ENCODE results near the gene RPP25. TPM values are rescaled to one million over a fixed set of nuclear protein-coding genes. Genes with fewer than 3 reads are reported as not detected.

Gene RPP25
- total RNA-seq, 3 donors from 2014 or later (not counting 1 experiment from before 2014, with no cell fraction given) = 0.21 to 0.84 (median 0.50) TPM

GRCh38 chr15:74958908-74959585 lies 2.5 kb upstream of the RPP25 start:
- Mint-ChIP-seq H3K27me3 (ENCODE audit: low read depth in 2 of 2) (peaks cover 52 to 58% of the 10 kb centered on the region in 2 donors), H3K9me3 (no peaks in the 10 kb centered on the region), H3K4me3 (peak overlapping the region; percentile 13), H3K27ac (no peak overlapping the region), H3K4me1 (peaks cover 6 to 22% of the 10 kb centered on the region in 2 donors), H3K36me3 (no peaks in the 10 kb centered on the region)
- Histone ChIP-seq H3K4me3 (ENCODE audit: low read length) (no peak overlapping the region), H3K4me1 (ENCODE audit: control insufficient read depth, insufficient read depth, low read length) (peaks cover 33% of the 10 kb centered on the region), H3K27ac (ENCODE audit: low read length) (no peak overlapping the region), H3K27me3 (ENCODE audit: control insufficient read depth, insufficient read depth, low read length) (peaks cover 30% of the 10 kb centered on the region), H3K36me3 (ENCODE audit: control insufficient read depth, insufficient read depth, low read length) (no peaks in the 10 kb centered on the region), H3K9me3 (ENCODE audit: control insufficient read depth, insufficient read depth, low read length) (no peaks in the 10 kb centered on the region)
- ATAC-seq = no peak
- DNase-seq = no peak
- intact Hi-C loops (cut with micrococcal nuclease) = no loop called here
- no peak for TF ChIP-seq CTCF (IDR thresholded peaks at IDR 0.05)
- WGBS (ENCODE audit: insufficient coverage) = 5% methylated on average over 47 of the region's 47 CpGs

GRCh38 chr15:74958320-74958907 lies 1.8 kb upstream of the RPP25 start:
- Histone ChIP-seq H3K9me3 (ENCODE audit: control insufficient read depth, insufficient read depth, low read length) (no peaks in the 10 kb centered on the region), H3K4me1 (ENCODE audit: control insufficient read depth, insufficient read depth, low read length) (peaks cover 33% of the 10 kb centered on the region), H3K36me3 (ENCODE audit: control insufficient read depth, insufficient read depth, low read length) (no peaks in the 10 kb centered on the region), H3K27me3 (ENCODE audit: control insufficient read depth, insufficient read depth, low read length) (peaks cover 30% of the 10 kb centered on the region), H3K4me3 (ENCODE audit: low read length) (no peak overlapping the region), H3K27ac (ENCODE audit: low read length) (no peak overlapping the region)
- Mint-ChIP-seq H3K9me3 (no peaks in the 10 kb centered on the region), H3K27me3 (ENCODE audit: low read depth in 2 of 2) (peaks cover 52 to 58% of the 10 kb centered on the region in 2 donors), H3K4me1 (peaks cover 6 to 22% of the 10 kb centered on the region in 2 donors), H3K27ac (peak overlapping the region in 1 of 2 donors; percentile 45), H3K36me3 (no peaks in the 10 kb centered on the region), H3K4me3 (no peak overlapping the region)
- 3% methylated on average over 27 of the region's 28 CpGs for WGBS (ENCODE audit: insufficient coverage)
- intact Hi-C loops (cut with micrococcal nuclease) = no loop called here
- ATAC-seq (no peak), DNase-seq (peak in 1 of 2 donors; percentile 23)
- no peak for TF ChIP-seq CTCF (IDR thresholded peaks at IDR 0.05)

GRCh38 chr15:74957476-74958035 lies 984 bp upstream of the RPP25 start:
- no peak overlapping the region for H3K27ac ChIP-seq (ENCODE audit: low read length)
- peaks cover 33% of the 10 kb centered on the region for H3K4me1 ChIP-seq (ENCODE audit: control insufficient read depth, insufficient read depth, low read length)
- intact Hi-C loops (cut with micrococcal nuclease) = loop anchor here (2.0 kb wide), 1 partner anchor 247 kb away; no protein-coding TSS in a partner anchor
- H3K36me3 ChIP-seq (ENCODE audit: control insufficient read depth, insufficient read depth, low read length) = no peaks in the 10 kb centered on the region
- Mint-ChIP-seq H3K36me3 (no peaks in the 10 kb centered on the region), H3K4me1 (peaks cover 6 to 22% of the 10 kb centered on the region in 2 donors), H3K4me3 (peak overlapping the region; percentile 75), H3K27me3 (ENCODE audit: low read depth in 2 of 2) (peaks cover 44 to 50% of the 10 kb centered on the region in 2 donors), H3K9me3 (no peaks in the 10 kb centered on the region), H3K27ac (peak overlapping the region in 1 of 2 donors; percentile 45)
- H3K9me3 ChIP-seq (ENCODE audit: control insufficient read depth, insufficient read depth, low read length) = no peaks in the 10 kb centered on the region
- WGBS (ENCODE audit: insufficient coverage) = 8% methylated on average over 25 of the region's 28 CpGs
- peak overlapping the region; percentile 26 for H3K4me3 ChIP-seq (ENCODE audit: low read length)
- ATAC-seq (no peak), DNase-seq (no peak)
- TF ChIP-seq CTCF (IDR thresholded peaks at IDR 0.05) = no peak
- H3K27me3 ChIP-seq (ENCODE audit: control insufficient read depth, insufficient read depth, low read length) = peaks cover 30% of the 10 kb centered on the region

All from natural killer cell (primary cell).